HG03139 (cell line): Measurements from ENCODE around the gene DNAJB11.
"Not testable (repeated sequence)": the region's sequence is repeated elsewhere in the genome, so short reads cannot be mapped to it uniquely, and the experiment has no call there.

Experiments used
- ATAC-seq: cut with Tn5 transposase; IDR thresholded peaks from one replicate; pipeline ENCODE4 v1.9.1; 2021; ENCODE audit not compliant: unreplicated experiment

DNAJB11 gene

DNA sequence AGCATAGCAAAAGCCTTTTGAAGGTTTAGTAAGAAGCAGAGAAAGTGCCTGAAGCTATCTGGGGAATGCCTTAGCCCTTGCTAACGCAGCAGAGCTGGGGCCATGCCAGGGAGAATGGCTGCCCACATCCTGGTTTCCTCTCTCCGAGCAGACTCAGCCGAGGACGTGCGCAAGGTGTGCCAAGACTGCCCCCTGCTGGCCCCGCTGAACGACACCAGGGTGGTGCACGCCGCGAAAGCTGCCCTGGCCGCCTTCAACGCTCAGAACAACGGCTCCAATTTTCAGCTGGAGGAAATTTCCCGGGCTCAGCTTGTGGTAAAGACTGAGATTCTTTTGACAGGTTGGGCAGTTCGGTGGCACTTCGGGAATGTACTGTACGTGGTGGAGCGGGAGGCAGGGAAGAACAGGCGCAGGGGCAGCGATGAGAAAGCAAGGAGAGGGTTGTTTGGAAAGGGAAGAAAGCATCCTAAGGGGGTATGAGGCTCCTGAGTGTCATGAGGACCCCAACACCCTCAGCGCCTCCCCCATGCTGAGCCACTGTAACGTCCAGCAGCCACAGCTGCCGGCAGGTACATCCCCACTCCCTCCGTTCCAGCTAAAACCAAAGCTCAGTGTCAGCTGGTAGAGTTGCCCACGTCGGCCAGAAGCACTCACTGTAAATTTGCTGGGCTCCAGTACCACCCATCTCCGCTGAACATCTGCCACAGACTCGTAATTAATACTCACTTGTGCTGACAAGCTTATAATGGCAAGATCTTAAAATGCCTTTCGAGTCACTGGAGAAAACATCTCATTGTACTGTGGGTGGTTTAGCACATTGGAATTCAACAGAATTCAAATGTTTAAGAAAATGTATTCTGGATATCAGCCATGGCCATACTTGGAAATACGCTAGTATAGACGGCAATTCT, 46.8 kb downstream of the DNAJB11 start:
- ATAC-seq, result peak; percentile 89

DNA sequence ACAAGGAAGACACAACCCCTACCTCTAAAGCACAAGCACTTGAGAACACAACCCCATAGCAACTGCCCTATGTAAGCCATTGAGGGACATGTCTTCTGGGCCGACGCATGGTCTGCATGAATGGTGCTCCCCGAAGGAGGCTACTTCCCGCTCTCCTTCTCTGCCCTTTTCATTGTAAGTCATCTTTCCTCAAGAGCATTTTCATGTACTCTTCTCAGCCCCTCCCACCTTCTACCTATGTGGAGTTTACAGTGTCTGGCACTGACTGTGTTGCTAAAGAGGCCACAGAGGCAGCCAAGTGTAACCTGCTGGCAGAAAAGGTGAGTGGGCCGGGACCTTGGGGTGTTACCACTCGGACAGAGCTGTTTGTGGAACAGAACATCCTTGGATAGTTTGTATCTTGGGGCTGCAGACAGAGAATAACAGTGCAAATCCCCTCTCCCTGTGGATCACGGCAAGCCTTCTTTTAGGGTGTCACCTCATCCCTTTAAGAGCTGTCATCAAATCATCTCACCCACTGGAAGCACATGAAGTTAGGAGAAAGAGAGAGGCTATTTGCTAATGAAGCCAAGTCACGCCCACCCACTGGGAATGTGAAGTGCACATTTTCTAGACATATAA, 47.9 kb downstream of the DNAJB11 start:
- ATAC-seq, result no peak

DNA sequence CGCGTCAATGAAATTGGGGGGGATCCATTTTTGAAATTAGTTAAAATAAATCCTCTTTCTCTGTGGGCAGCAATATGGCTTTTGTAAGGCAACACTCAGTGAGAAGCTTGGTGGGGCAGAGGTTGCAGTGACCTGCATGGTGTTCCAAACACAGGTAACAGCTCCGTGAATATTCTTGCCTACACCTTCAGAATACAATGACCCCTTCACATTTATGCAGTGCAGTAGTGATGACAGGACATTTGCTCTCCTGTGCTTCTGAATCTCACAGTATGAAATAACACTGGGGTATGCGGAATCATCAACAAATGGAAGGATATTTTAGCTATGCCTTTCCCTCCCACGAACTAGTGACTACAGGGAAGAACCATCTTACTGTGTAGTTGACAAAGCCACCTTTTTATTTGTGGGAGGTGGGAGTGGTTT, 49.3 kb downstream of the DNAJB11 start:
- ATAC-seq, result no peak

DNA sequence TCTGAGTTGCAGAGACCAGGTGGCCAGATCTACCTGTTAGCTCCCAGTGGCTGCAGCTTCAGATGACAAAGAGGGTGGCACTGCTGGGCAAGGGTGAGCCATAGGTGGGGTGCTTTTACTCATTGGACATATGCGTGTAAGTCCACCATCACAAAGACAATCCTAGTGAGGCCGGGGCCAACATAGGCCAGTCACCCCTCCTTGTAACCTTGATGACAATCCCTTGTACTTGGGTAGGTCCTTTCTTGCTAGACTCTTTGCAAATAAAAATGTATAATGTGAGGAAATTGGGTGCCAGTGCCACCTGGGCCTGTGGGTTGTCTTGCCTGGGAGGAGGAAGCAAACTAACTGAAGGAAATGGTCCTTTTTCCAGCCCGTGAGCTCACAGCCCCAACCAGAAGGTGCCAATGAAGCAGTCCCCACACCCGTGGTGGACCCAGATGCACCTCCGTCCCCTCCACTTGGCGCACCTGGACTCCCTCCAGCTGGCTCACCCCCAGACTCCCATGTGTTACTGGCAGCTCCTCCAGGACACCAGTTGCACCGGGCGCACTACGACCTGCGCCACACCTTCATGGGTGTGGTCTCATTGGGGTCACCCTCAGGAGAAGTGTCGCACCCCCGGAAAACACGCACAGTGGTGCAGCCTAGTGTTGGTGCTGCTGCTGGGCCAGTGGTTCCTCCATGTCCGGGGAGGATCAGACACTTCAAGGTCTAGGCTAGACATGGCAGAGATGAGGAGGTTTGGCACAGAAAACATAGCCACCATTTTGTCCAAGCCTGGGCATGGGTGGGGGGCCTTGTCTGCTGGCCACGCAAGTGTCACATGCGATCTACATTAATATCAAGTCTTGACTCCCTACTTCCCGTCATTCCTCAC, 49.9 kb downstream of the DNAJB11 start:
- no peak for ATAC-seq

DNA sequence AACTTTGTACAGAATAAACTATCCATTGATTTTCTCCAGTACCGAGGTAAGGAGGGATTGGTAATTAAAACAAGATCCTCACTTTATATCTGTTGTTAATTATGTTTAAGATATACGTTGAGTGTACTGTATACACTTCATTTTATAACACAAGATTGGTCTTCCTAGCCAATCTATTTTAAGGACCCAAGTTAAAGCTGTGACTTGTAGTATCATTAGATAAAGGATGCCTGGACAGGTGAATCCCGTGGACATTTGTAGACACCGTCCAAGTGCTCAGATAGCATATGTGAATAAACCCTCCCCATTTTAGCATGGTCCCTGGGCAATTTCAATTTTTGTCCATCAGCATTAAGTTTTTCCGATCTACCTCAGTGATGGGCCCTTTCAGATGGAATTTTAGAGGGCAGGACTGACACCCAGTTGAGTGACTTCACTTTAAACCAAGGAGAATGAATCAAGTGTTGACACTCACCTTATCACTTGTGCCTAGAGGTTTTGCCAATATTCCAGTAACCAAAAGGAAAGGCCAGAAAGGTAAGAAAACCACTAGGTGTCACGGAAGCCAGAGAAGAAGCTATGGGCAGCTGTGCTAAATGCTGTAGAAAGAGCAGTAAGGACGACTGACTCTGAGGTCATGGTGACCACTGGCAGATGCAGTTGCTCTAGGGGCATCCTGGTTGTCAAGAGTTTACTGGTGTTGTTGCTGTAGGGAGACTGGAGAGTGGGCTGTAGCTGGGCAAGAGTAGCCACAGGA, 51.6 kb downstream of the DNAJB11 start:
- ATAC-seq, result no peak

DNA sequence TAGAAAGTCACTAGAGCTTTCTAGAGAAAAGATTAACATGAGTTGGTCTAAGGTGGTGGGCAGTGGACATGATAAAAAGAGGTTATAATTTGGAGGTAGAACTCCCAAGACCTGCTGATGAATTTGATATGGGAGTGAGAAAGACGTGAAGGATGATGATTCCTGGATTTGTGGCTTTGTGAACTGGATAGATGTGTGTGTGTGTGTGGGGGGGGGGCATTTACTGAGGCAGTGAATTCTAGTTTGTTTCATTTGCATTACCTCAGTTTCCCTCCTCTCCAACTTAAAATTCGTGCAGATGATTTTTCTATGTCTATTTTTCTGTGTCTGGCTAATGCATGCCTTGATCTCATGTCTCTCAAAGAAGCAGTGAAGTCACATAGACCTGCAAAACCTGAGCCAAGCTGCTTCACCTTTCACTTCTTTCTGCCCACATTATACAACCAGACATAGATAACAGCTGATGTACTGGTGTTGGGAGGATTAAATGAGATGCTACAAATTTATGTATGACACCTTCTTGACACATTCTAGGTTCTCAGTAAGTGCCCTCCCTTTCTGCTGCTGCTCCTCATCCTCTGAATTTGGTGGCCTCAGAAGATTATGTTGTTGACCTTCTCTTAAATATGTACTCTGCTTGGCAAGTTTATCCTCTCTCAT, 52.3 kb downstream of the DNAJB11 start:
- no peak for ATAC-seq

DNA sequence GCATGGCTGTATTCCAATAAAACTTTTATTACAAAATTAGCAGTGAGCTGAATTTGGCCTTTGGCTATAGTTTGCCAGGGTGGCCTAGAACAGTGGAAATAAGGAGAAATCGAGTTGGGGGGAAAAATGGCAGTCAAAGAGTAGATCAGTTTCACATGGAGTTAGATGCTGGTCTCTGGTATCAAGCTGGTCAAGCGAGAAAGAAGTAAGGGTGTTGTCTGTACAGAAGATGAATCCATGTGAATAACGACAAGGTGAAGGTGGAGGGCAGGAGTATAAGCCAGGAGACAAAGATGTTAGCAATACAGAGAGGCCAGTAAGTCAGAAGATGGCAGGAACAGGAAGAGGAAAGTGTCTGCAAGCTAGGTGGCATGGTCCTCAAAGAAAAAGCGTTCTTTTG, 54.1 kb downstream of the DNAJB11 start:
- no peak for ATAC-seq

DNA sequence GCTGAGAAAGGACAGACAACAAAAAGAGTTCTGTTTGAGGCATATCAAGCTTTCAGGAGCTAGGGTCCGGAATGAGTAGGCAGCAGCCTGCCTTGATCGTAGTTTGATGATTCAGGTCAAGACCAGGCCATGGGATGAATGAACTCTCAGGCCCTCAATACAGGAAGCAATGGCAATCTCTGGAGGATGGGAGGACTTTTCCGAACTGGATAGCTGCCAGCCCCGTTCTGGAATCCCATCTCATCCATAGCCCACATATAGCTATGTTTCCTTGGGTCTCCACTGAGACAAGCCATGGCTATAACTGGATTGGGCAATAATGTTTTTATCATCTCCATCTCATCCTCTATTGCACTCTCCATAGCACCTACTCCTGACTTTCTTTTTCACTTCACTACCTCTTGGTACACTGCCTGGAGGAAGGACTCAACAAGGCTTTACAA, 55.1 kb downstream of the DNAJB11 start:
- ATAC-seq, result no peak

DNA sequence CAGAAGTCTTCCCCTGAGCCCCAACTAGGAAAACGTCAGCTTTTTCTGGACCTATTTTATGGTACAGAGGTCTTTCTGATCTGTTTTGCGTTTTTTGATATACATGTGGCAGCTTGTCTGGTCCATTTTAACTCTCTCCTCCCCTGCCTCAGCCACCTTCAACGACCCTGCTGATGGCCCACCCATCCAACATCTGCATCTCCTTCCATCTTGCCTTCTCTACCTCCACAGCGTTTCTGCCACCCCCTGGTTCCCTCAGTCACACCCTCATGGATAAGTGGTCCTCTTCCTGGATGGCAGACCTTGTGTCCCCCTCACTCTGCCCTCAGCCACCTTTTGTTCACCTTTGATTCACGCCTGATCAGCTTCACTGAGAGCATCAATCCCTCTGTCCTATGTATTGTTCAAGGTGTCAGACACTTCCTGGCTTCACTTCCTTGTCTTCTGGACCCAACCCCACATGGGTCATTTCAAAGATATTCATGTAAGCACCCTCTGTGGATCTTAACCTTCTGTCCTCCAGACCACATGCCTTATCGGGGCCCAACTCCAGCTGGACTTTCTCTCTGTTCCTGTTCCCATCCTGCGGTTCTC, 55.8 kb downstream of the DNAJB11 start:
- ATAC-seq, result no peak

DNA sequence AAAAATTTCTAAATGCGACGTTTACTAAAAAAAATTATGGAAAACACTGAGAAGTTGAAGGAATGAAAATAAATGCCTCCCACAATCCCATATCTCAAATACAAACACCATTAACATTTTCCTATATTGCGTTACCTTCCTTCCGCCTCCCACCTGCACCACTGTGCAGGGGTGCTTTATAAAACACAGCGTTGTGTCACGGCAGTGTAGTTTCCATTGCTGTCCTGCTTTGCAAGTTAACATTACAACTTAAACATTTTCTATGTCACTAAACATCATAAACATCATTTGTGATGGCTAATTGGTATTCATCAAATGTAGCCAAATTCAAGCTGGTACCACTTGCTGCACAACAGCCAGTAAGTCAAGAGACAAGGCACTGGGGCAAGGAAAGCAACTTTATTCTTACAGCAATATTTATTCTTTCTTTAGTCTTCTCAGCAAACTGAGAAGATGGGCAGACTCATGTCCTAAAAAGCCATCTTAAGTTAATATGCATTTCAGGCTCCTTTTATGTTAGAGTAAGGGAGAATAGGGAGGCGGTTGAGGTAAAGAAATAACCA, 57.4 kb downstream of the DNAJB11 start:
- no peak for ATAC-seq

DNA sequence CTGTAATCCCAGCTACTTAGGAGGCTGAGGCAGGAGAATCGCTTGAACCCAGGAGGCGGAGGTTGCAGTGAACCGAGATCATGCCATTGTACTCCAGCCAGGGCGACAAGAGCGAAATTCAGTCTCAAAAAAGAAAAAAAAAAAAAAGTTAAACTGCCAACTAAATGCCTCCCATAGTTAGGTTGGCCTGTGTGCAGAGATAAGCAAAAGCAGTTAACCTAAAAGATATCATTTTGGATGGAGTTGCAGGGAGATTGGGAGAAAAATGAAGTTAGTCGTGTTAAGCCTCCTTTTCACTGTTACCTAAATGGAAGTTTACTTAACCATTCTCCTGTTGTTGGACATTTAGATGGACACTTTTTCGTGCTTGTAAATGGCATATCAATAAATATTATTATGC, 58.2 kb downstream of the DNAJB11 start:
- ATAC-seq, result no peak

DNA sequence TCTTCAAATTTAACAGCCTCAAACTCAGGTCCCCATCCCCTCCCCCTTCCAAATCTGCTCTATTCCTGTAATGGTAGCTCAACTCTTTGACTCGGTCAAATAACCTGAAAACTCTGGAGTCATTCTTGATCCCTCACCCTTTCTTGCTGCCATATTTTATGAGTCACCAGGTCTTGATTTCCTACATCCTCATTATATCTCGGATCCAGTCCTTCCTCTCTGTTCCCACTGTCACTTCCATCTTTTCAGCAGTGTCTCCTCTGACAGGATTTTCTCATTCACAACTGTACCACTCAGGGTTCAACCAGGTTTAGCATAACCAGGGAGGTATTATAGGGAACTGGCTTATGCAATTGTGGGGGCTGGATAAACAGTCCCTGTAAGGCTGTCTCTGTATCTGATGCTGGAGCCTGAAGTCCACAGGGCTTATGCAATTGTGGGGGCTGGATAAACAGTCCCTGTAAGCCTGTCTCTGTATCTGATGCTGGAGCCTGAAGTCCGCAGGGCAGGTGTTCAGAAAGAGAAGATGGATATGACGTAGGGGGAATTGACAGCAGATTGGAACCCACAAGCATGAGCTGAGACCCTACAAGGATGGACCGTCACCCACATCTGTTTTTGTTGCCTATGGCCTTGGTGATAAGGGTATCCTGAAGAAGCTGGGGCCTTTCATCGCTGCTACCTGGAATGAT, 60.6 kb downstream of the DNAJB11 start:
- ATAC-seq, result no peak

DNA sequence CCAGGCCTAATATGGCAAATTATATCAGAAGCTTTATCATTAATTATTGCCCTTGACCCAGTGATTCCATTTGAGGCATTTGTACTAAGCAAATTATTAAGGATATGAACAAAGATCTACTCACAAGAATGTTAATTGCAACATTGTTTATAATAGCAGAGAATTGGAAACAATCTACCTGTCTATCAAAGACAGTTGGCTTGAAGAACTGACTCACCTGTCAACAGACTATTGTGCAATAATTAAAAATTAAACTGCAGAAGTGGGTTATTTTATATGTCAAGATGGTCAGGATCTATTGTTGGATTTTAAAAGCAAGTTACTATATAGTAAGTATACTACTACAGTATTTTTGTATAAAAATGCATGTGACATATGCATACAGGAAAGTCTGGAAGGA, 63.0 kb downstream of the DNAJB11 start:
- ATAC-seq, result no peak

DNA sequence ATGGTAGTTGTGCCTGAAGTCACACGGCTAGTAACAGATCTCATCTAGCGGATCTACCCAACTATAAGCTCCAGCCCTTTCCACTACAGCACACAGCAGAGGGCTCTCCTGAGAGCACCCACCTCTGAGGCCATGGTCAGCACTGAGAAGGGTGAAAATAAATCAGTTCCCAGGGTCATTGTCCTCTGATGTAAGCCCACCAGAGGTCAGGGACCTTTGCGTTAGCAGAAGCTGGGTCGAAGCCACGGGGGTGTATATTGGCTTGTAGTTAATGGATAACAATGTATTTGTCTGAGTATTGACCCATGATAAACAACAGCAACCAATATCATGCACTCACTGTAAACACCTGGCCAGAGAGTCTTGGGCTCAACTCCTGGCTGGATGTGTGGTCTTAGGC, 63.7 kb downstream of the DNAJB11 start:
- ATAC-seq, result not testable (repeated sequence)
